ENCODE data around the gene SEPTIN2.
A peak's percentile ranks its signal among the peaks of the same experiment; 100 is the strongest.

Gene SEPTIN2

DNA sequence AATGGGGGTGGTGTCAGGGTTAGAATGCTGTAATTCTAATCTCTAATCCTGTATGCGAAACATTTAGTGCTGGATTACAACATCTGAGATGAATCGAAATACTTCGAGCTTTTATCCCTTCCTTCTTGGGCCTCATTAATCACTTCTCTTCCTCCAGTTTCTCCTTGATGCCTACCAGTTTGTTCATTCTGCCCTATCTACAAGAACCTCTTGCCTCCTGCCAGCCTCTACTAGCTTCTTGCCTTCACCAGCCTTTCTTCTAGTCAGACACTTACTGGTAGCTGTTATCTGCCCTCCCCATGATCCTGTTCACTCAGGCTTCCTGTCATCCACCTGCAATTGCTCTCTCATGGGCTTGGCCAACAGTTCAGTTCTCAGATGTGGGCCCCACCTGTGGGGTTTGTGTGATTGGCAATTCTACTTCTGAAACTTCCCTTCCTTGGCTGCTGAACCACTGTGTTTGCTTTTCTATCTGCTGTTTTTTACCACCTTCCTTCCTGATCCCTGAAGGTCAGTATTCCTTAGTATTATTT is 25.0 kb downstream of the SEPTIN2 start:
- peak overlapping the region; percentile 5 for H3K4me3 Mint-ChIP-seq
- H3K27me3 Mint-ChIP-seq: no peaks in the 10 kb centered on the region
- peaks cover 34% of the 10 kb centered on the region for H3K4me1 Mint-ChIP-seq (ENCODE audit: low read depth)
- H3K27ac Mint-ChIP-seq: peak overlapping the region; percentile 46
- H3K36me3 Mint-ChIP-seq: peaks cover 9% of the 10 kb centered on the region
- H3K9me3 Mint-ChIP-seq (ENCODE audit: low read depth): no peaks in the 10 kb centered on the region

- no peaks in the 10 kb centered on the region for H3K9me3 Mint-ChIP-seq (ENCODE audit: low read depth)
- H3K4me3 Mint-ChIP-seq: no peak overlapping the region
- peaks cover 9% of the 10 kb centered on the region for H3K36me3 Mint-ChIP-seq
- H3K27me3 Mint-ChIP-seq: no peaks in the 10 kb centered on the region
- peaks cover 18% of the 10 kb centered on the region for H3K4me1 Mint-ChIP-seq (ENCODE audit: low read depth)
- no peak overlapping the region for H3K27ac Mint-ChIP-seq
These were observed 29.4 kb downstream of the SEPTIN2 start for GRCh38 chr2:241344925-241345651.

GRCh38 chr2:241349941-241350340 is 34.2 kb downstream of the SEPTIN2 start:
- Mint-ChIP-seq H3K9me3 (ENCODE audit: low read depth) (no peaks in the 10 kb centered on the region), H3K27ac (no peak overlapping the region), H3K36me3 (peaks cover 4% of the 10 kb centered on the region)

DNA sequence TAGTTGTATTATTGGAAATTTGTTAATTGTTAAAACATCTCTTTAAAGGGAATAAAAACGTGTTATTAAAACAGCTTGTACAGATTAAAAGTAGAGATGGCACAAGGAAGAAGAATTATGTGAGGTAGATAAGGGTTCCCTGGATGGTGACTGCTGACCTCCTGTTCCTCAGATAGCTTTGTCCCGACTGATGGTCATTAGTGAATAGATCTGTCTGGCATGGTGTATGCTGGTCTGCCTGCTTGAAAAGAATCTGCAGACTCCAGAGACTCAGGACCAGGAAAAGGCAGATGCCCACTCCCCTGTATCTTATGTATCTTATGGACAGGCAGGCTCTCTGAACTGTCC is 34.8 kb downstream of the SEPTIN2 start:
- Mint-ChIP-seq H3K36me3 (peaks cover 4% of the 10 kb centered on the region), H3K9me3 (ENCODE audit: low read depth) (no peaks in the 10 kb centered on the region), H3K4me3 (no peak overlapping the region), H3K27ac (peak overlapping the region; percentile 2), H3K4me1 (ENCODE audit: low read depth) (peaks cover 2% of the 10 kb centered on the region), H3K27me3 (no peaks in the 10 kb centered on the region)

More at GRCh38 chr2:241349941-241350340, 34.2 kb downstream of the SEPTIN2 start:
- no peaks in the 10 kb centered on the region for H3K27me3 Mint-ChIP-seq
- H3K4me1 Mint-ChIP-seq (ENCODE audit: low read depth): peaks cover 2% of the 10 kb centered on the region
- no peak overlapping the region for H3K4me3 Mint-ChIP-seq

DNA sequence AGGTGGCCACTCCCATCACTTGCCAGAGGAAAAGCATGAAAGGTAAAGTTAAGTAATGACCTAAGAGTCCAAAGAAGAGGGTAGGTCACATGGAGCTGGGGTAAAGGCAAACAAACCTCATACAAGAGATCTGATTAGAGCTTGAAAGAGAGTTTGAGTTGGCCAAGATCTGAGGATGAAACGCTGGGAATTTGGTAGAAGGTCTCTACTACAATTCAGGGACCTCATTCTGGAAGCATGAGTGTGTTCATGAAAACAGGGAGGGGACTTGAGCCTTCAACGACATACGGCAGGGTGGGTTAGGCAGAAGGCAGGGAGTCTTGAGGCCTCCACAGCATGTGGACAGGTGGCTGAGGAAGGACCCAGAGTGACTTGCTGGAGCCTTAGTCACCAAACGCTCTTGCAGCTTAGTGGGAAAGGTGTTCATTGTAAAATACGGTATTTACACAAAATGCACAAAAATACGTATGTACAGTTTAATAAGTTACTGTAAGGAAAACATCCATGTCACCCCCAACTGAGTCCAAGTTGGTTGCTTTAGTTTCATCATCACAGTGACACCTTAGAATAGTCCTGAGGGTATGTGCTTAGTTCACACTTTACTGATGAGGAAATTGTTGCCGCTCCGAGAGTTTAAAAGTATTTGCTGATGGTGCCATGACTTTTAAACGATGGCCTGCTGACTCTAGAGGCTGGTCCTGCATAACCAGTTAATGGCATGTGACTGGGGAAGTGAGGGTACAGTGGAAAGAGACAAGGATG is 35.3 kb downstream of the SEPTIN2 start:
- peaks cover 4% of the 10 kb centered on the region for H3K36me3 Mint-ChIP-seq
- H3K4me1 Mint-ChIP-seq (ENCODE audit: low read depth): peaks cover 2% of the 10 kb centered on the region
- H3K27ac Mint-ChIP-seq: peak overlapping the region; percentile 2
- no peak overlapping the region for H3K4me3 Mint-ChIP-seq
- H3K27me3 Mint-ChIP-seq: no peaks in the 10 kb centered on the region
- H3K9me3 Mint-ChIP-seq (ENCODE audit: low read depth): no peaks in the 10 kb centered on the region

DNA sequence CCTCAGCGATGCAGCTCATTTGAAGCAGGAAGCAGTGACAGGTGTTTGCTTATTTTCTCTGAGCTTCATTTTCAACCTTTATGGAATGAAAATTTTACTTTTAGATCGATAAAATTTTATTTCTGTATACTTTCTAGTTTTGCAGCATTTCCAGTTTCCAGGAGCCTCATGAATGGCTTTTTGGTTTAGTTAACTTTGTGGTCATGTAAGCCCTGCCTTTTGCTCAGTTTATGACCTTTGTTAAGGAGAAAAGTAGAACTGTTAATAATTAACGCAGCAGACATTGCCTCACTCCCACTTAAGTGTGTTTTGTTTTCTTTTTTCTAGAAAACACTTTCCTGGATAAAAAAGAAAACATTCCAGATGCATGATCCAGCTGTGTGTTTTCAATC is 35.9 kb downstream of the SEPTIN2 start:
- H3K36me3 Mint-ChIP-seq: peaks cover 4% of the 10 kb centered on the region
- H3K4me3 Mint-ChIP-seq: no peak overlapping the region
- H3K4me1 Mint-ChIP-seq (ENCODE audit: low read depth): peaks cover 2% of the 10 kb centered on the region
- no peak overlapping the region for H3K27ac Mint-ChIP-seq
- H3K27me3 Mint-ChIP-seq: no peaks in the 10 kb centered on the region
- H3K9me3 Mint-ChIP-seq (ENCODE audit: low read depth): no peaks in the 10 kb centered on the region

DNA sequence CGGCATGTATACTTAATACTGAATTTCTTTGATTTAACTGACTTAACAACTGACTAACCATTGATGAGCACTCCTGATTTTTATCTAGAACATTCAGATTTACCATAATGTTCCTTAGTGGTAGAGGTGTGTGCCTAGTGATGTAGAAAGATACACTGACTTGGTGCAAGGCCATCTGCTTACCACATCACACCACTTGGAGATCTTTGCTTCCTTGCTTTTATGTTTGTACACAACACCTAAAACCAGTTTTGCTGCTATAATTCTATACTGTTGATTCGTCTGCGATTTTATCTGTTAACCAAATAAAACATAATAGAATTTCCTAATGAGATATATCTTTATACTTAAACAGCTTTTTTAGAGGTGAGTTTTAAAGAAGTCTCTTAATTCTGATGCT is 36.5 kb downstream of the SEPTIN2 start:
- no peak overlapping the region for H3K4me3 Mint-ChIP-seq
- H3K36me3 Mint-ChIP-seq: peaks cover 4% of the 10 kb centered on the region
- no peaks in the 10 kb centered on the region for H3K9me3 Mint-ChIP-seq (ENCODE audit: low read depth)
- H3K27me3 Mint-ChIP-seq: no peaks in the 10 kb centered on the region
- H3K4me1 Mint-ChIP-seq (ENCODE audit: low read depth): peaks cover 5% of the 10 kb centered on the region
- peak overlapping the region; percentile 17 for H3K27ac Mint-ChIP-seq

GRCh38 chr2:241354668-241355658 is 39.2 kb downstream of the SEPTIN2 start:
- H3K27ac Mint-ChIP-seq: no peak overlapping the region

GRCh38 chr2:241355983-241356870 is 40.5 kb downstream of the SEPTIN2 start, which contains the start of gene FARP2:
Gene FARP2, plus strand, starts transcription at chr2:241356285. Its CDS starts 16,823 bp downstream, at chr2:241373108.
- peaks cover 24% of the 10 kb centered on the region for H3K4me1 Mint-ChIP-seq (ENCODE audit: low read depth)
- H3K9me3 Mint-ChIP-seq (ENCODE audit: low read depth): no peaks in the 10 kb centered on the region
- no peaks in the 10 kb centered on the region for H3K27me3 Mint-ChIP-seq
- H3K27ac Mint-ChIP-seq: peak within 1 kb of the TSS; percentile 1
- peak within 1 kb of the TSS; percentile 80 for H3K4me3 Mint-ChIP-seq
- H3K36me3 Mint-ChIP-seq: peaks cover 2% of the 10 kb centered on the region

More at GRCh38 chr2:241354668-241355658, 39.2 kb downstream of the SEPTIN2 start:
- Mint-ChIP-seq H3K9me3 (ENCODE audit: low read depth) (no peaks in the 10 kb centered on the region), H3K36me3 (peaks cover 2% of the 10 kb centered on the region), H3K4me3 (no peak overlapping the region), H3K4me1 (ENCODE audit: low read depth) (peaks cover 24% of the 10 kb centered on the region), H3K27me3 (no peaks in the 10 kb centered on the region)

- Mint-ChIP-seq H3K4me1 (ENCODE audit: low read depth) (peaks cover 24% of the 10 kb centered on the region), H3K36me3 (peaks cover 2% of the 10 kb centered on the region), H3K9me3 (ENCODE audit: low read depth) (no peaks in the 10 kb centered on the region), H3K27me3 (no peaks in the 10 kb centered on the region), H3K4me3 (peak overlapping the region; percentile 80), H3K27ac (peak overlapping the region; percentile 1)
These were observed 41.1 kb downstream of the SEPTIN2 start for GRCh38 chr2:241356871-241357260.

- Mint-ChIP-seq H3K4me3 (peak overlapping the region; percentile 80), H3K36me3 (no peaks in the 10 kb centered on the region), H3K27me3 (no peaks in the 10 kb centered on the region), H3K4me1 (ENCODE audit: low read depth) (peaks cover 24% of the 10 kb centered on the region), H3K27ac (peak overlapping the region; percentile 28), H3K9me3 (ENCODE audit: low read depth) (no peaks in the 10 kb centered on the region)
These were observed 41.8 kb downstream of the SEPTIN2 start for GRCh38 chr2:241357531-241357930.

- Mint-ChIP-seq H3K9me3 (ENCODE audit: low read depth) (no peaks in the 10 kb centered on the region), H3K27ac (no peak overlapping the region), H3K27me3 (no peaks in the 10 kb centered on the region), H3K4me1 (ENCODE audit: low read depth) (peaks cover 24% of the 10 kb centered on the region), H3K4me3 (peak overlapping the region; percentile 35), H3K36me3 (no peaks in the 10 kb centered on the region)
These were observed 42.7 kb downstream of the SEPTIN2 start for GRCh38 chr2:241358470-241358869.

DNA sequence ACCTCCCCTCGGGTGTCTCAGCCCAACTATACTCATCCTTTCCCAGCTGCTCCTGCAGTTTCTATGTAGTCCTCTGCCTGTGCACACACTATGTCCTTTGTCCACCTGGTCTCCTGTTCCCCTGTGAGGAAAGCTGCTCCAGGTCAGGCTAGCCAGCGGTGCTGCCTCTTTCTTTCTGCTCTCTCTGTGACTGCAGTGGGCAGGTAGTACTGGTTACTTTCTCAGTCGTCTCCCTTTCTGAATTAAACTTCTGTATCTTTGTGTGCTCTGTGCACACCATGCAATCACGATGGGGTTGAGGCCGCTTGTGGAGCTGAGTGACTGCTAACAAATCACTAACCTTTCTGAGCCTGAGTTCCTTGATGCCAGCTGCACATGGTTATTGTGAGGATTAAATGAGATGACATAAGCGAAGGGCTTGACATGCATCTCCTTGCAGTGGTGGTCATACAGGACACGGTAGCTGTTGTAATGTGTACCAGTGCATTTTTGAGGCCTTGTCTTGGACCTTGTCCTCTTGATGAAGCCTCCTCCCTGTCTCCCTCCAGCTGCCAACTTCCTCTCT is 43.8 kb downstream of the SEPTIN2 start:
- Mint-ChIP-seq H3K4me3 (no peak overlapping the region), H3K9me3 (ENCODE audit: low read depth) (no peaks in the 10 kb centered on the region), H3K27me3 (no peaks in the 10 kb centered on the region), H3K27ac (no peak overlapping the region), H3K4me1 (ENCODE audit: low read depth) (peaks cover 24% of the 10 kb centered on the region), H3K36me3 (no peaks in the 10 kb centered on the region)
